NB4 (cell line): ENCODE measurements around the gene PAK6.

ENCODE experiments used
- MAX ChIP-seq: IDR thresholded peaks from 2 replicates; pipeline ENCODE4 v1.6.1; 2011; ENCODE audit warnings: low read depth, low read length
- MYC ChIP-seq: IDR thresholded peaks from 2 replicates; pipeline ENCODE4 v1.6.1; 2011; ENCODE audit warnings: low read depth, low read length
- POLR2A ChIP-seq: IDR thresholded peaks from 2 replicates; pipeline ENCODE4 v1.6.1; 2011; ENCODE audit warnings: mild to moderate bottlenecking; ENCODE audit not compliant: insufficient read length; ENCODE audit errors: extremely low read depth
- TF ChIP-seq, protein P1 (sequence below): IDR thresholded peaks from one replicate; pipeline ENCODE4 v1.5.1; 2012; ENCODE audit warnings: low read depth, low read length

DNA sequence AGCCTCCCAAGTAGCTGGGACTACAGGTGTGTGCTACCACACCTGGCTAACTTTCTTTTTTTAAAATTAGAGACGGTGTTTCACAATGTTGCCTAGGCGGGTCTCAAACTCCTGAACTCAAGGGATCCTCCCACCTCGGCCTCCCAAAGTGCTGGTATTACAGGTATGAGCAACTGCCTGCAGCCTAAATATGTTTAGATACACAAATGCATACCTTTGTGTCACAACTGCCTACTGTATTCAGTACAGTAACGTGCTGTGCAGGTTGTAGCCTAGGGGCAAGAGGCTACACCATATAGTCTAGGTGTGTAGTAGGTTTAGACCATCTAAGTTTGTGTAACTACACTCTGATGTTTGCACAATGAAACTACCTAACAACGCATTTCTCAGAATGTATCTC is 9.5 kb upstream of the PAK6 start:
- TF ChIP-seq, protein P1, sequence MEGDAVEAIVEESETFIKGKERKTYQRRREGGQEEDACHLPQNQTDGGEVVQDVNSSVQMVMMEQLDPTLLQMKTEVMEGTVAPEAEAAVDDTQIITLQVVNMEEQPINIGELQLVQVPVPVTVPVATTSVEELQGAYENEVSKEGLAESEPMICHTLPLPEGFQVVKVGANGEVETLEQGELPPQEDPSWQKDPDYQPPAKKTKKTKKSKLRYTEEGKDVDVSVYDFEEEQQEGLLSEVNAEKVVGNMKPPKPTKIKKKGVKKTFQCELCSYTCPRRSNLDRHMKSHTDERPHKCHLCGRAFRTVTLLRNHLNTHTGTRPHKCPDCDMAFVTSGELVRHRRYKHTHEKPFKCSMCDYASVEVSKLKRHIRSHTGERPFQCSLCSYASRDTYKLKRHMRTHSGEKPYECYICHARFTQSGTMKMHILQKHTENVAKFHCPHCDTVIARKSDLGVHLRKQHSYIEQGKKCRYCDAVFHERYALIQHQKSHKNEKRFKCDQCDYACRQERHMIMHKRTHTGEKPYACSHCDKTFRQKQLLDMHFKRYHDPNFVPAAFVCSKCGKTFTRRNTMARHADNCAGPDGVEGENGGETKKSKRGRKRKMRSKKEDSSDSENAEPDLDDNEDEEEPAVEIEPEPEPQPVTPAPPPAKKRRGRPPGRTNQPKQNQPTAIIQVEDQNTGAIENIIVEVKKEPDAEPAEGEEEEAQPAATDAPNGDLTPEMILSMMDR: no peak
- TF ChIP-seq POLR2A (no peak), MAX (no peak), MYC (no peak)
